GM12874 (cell line): ENCODE data around the gene ENTPD2.

Source experiments
- CTCF ChIP-seq: IDR thresholded peaks from 2 replicates; pipeline ENCODE4 v1.5.1; 2011; ENCODE audit warnings: low read depth, mild to moderate bottlenecking, control low read depth, low read length, moderate library complexity; ENCODE audit not compliant: insufficient read depth

Gene ENTPD2

DNA sequence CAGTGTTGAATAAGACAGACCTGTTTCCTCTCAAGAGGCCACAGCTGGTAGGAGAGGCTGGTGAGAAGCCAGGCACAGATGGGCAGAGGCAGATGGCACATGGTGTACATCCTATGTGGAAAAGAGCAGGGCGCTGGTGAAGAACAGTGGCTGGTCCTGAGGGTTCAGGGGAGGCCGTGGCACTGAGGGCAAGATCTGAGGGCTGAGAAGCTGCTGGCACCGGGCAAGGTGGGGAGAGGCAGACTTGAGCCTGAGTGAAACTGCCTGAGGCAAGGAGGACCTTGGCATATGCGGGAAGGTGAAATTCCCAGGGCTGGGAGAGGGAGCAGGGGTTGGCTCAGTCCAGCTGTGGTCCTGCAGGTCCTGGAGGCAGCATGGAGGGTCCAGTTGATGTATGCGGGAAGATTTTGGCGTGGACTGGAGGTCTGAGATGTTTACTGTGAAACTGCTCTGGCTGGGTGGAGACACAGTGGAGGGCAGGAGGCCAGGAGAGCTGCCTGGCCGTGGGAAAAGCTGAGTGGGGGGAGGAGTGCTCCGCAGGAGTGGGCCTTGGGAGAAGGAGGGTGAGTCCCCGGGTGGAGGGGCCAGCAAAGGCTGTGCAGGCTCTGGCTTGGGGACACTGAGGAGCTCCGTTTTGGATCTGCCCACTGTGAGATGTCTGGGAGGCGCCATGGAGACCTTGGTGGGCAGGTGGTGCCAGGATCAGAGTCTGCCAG lies 35.5 kb upstream of the ENTPD2 start:
- TF ChIP-seq CTCF = no peak

- no peak for TF ChIP-seq CTCF
Measured at GRCh38 chr9:137088121-137088520, 34.3 kb upstream of the ENTPD2 start.

DNA sequence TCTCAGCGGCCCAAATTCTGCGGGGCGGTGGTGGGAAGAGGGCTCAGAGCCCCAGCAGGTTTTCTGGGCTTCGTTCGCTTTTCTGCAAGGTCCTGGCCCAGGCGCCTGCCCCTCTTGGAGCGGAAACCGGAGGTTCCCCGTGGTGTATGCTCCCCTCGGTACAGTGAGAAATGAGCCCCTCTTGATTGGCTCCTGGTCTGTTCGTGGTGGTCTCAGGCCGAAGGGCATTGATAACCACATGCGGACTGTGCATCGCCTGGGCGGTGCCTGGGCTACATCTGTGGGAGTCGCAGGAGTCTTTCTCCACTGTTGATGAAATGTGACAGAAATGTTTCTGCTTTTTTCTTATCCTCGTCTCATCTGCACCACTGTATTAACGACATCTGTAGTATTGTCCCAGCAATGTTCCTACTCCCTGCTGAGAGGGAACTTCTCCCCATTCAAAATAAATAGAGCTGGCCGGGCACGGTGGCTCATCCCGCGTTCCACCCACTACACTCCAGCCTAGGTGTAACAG lies 33.6 kb upstream of the ENTPD2 start:
- TF ChIP-seq CTCF = no peak

DNA sequence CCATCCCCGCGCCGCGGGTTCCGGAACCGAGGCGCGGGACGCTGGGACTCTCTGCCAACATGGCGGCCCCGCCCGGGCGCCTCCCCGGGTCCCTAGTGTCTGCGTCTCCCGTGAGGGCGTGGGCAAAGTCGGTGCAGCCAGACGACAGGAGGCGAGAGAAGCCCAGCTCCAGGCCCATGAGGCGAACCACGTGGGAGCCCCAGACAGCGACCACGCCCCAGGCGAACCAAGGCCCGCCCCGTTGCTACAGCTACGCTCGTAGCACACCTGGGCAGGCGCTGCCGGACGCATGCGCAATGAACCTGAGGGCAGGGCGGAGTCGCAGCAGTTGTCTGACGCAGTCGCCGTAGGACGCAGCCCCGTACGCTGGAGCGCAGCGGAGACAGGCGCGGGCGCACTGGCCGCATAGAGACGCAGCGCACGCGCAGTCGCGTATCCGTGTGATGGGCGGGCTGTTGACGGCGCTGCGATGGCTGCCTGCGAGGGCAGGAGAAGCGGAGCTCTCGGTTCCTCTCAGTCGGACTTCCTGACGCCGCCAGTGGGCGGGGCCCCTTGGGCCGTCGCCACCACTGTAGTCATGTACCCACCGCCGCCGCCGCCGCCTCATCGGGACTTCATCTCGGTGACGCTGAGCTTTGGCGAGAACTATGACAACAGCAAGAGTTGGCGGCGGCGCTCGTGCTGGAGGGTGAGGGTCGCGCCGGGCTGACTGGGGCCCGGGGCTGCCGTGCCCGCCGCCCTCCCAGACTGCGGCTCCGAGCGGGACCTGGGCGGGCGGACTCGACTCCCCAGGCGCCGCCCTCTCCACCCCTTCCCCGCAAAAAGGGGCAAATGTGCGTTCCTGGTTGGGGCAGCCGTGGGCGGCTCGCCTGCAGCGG lies 32.9 kb upstream of the ENTPD2 start, which contains the start of gene MAN1B1:
Gene MAN1B1 (plus strand): TSS at position 455 of the 878 bp plus-strand sequence. CDS start 15 bp downstream, at position 470.
- TF ChIP-seq CTCF = no peak

- TF ChIP-seq CTCF = no peak
Measured at GRCh38 chr9:137085920-137086530, 32.2 kb upstream of the ENTPD2 start.

DNA sequence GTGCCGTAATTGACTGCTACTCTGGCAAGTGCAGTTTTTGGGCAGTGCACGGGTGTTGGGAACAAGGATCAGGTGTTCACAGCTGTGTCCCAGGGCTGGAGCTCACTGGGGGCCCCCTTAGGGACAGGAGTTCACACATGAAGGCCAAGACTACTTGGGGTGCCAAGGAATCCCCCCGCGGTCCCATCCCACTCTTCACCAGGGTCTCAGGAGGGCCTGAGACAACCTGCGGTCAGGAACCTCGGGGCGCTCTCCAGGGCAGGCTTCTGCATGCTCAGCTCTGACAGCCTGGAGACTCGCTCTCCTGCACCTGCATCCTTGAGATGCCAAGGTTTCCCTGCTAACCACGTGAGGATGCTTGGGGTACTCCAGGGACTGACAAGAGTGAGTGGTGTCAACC lies 30.7 kb upstream of the ENTPD2 start:
- no peak for TF ChIP-seq CTCF
